Measurements from ENCODE around the gene KIF5A.

DNA sequence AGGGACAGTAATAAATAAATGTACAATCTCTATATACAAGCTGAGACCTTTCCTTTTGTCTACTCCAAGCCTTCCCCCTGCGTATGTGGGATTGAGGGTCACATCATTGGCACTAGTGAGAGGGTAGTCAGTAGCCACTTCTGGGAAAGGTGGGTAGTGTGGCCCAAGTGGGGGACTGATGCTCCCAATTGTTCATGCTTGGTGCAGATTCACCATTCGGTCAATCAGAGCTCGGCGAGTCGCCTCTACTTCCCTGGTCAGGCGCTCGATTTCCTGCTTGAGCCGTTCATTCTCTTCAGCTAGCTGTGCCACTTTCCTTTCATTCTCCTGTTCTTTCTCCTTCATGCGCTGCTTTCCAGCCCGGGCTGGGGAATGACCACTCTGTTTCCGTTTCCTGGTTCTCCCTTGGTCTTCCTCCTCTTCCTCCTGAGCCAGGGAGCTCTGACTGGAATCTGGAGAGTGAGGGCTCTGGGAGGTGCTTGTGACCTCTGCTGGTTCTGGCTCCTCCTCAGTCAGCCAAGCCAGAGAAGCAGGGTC, 33.2 kb upstream of the KIF5A start:
- TF ChIP-seq POLR2A (IDR thresholded peaks at IDR 0.05) (no peak), CTCF (IDR thresholded peaks at IDR 0.05) (no peak)
